KMS-11 (cell line): Measurements from ENCODE around the gene GUCA1C.

Experiments
- H2AFZ ChIP-seq: fragments of 200-600 bp; sonication (generic); 2 replicates; pipeline ENCODE4 v1.6.1; 2016; ENCODE audit warnings: antibody characterized with exemption, mixed run types, low read depth
- H3K27ac ChIP-seq: fragments of 200-600 bp; sonication (generic); 2 replicates; pipeline ENCODE4 v1.6.1; 2016; ENCODE audit warnings: mild to moderate bottlenecking, mixed run types
- H3K27me3 ChIP-seq: fragments of 200-600 bp; sonication (generic); 2 replicates; pipeline ENCODE4 v1.6.1; 2017; ENCODE audit warnings: mild to moderate bottlenecking, low read depth, mixed run types, moderate library complexity; ENCODE audit not compliant: insufficient read depth
- H3K36me3 ChIP-seq: fragments of 200-600 bp; sonication (generic); 2 replicates; pipeline ENCODE4 v1.6.1; 2017; ENCODE audit warnings: mild to moderate bottlenecking, mixed run types; ENCODE audit not compliant: insufficient read depth
- H3K4me1 ChIP-seq: fragments of 200-600 bp; sonication (generic); 2 replicates; pipeline ENCODE4 v1.6.1; 2016; ENCODE audit warnings: mild to moderate bottlenecking, low read depth, mixed run types; ENCODE audit not compliant: poor library complexity, severe bottlenecking
- H3K4me2 ChIP-seq: fragments of 200-600 bp; sonication (generic); 2 replicates; pipeline ENCODE4 v1.7.0; 2016; ENCODE audit warnings: mild to moderate bottlenecking, mixed run types
- H3K4me3 ChIP-seq: fragments of 200-600 bp; sonication (generic); IDR thresholded peaks from 2 replicates; pipeline ENCODE4 v1.6.1; 2017; ENCODE audit warnings: low read depth, low read length, mixed read lengths; ENCODE audit not compliant: insufficient read depth
- H3K79me2 ChIP-seq: fragments of 200-600 bp; sonication (generic); 2 replicates; pipeline ENCODE4 v1.6.1; 2016; ENCODE audit warnings: low read depth, mixed run types; ENCODE audit not compliant: insufficient read depth
- H3K9ac ChIP-seq: fragments of 200-600 bp; sonication (generic); 2 replicates; pipeline ENCODE4 v1.6.1; 2016; ENCODE audit warnings: mild to moderate bottlenecking, mixed run types
- H4K20me1 ChIP-seq: fragments of 200-600 bp; sonication (generic); 2 replicates; pipeline ENCODE4 v1.6.1; 2016; ENCODE audit warnings: mild to moderate bottlenecking, mixed run types; ENCODE audit not compliant: insufficient read depth
- TF ChIP-seq, protein P1 (sequence below): fragments of 200-600 bp; sonication (generic); conservative IDR thresholded peaks from 2 replicates; pipeline ENCODE4 v1.6.1; 2017; ENCODE audit warnings: low read depth, mild to moderate bottlenecking, antibody characterized with exemption, low read length, moderate library complexity, mixed read lengths

GUCA1C gene

DNA sequence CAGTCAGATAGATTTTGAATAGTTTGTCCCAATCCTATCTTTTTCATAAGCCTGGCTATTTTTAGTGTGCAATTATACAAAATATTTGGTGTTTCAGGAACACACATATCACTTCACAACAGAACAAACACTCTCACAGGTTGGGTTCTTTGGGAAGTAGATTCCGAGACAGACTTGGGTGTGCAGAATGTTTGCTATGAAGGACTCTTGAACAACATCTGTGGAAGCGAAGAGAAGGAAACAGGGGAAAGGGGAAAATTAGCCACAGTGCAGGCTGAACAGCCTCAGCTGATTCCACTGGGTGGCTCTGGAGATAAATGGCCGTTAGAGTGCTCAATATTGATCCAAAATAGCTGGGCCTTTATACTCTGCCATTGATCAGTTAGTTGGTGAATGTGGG, 61.8 kb downstream of the GUCA1C start:
- Histone ChIP-seq H4K20me1 (no peaks in the 10 kb centered on the region), H3K27ac (no peak overlapping the region), H3K4me3 (no peak overlapping the region), H3K4me1 (no peaks in the 10 kb centered on the region), H2AFZ (no peak overlapping the region), H3K27me3 (no peaks in the 10 kb centered on the region), H3K9ac (no peak overlapping the region), H3K79me2 (no peaks in the 10 kb centered on the region), H3K36me3 (no peaks in the 10 kb centered on the region), H3K4me2 (no peak overlapping the region)
- TF ChIP-seq, protein P1, sequence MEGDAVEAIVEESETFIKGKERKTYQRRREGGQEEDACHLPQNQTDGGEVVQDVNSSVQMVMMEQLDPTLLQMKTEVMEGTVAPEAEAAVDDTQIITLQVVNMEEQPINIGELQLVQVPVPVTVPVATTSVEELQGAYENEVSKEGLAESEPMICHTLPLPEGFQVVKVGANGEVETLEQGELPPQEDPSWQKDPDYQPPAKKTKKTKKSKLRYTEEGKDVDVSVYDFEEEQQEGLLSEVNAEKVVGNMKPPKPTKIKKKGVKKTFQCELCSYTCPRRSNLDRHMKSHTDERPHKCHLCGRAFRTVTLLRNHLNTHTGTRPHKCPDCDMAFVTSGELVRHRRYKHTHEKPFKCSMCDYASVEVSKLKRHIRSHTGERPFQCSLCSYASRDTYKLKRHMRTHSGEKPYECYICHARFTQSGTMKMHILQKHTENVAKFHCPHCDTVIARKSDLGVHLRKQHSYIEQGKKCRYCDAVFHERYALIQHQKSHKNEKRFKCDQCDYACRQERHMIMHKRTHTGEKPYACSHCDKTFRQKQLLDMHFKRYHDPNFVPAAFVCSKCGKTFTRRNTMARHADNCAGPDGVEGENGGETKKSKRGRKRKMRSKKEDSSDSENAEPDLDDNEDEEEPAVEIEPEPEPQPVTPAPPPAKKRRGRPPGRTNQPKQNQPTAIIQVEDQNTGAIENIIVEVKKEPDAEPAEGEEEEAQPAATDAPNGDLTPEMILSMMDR, result no peak

DNA sequence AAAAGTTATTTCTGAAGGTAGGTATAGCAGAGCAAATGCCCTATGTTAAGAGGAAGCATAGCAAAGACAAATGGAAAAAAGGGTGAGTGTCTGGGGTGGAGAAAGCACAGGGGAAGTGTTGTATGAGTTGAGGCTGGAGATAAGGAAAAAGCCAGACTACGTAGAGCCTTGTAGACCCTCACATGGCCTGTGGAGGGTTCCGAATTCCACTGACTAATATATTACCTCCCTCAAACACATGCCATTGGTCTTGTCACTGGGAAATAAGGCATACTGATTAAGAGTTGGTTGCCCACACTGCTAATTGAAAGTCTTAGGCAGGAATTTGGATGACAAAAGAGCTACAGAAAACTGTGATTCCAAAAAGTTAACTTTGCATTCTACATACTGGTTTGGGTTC, 65.9 kb downstream of the GUCA1C start:
- TF ChIP-seq, protein P1, result no peak
- H2AFZ ChIP-seq, result no peak overlapping the region
- no peak overlapping the region for H3K4me2 ChIP-seq
- no peak overlapping the region for H3K9ac ChIP-seq
- no peak overlapping the region for H3K27ac ChIP-seq
- H3K36me3 ChIP-seq, result no peaks in the 10 kb centered on the region
- H3K27me3 ChIP-seq, result no peaks in the 10 kb centered on the region
- no peaks in the 10 kb centered on the region for H4K20me1 ChIP-seq
- no peaks in the 10 kb centered on the region for H3K79me2 ChIP-seq
- H3K4me1 ChIP-seq, result no peaks in the 10 kb centered on the region
- H3K4me3 ChIP-seq, result no peak overlapping the region

DNA sequence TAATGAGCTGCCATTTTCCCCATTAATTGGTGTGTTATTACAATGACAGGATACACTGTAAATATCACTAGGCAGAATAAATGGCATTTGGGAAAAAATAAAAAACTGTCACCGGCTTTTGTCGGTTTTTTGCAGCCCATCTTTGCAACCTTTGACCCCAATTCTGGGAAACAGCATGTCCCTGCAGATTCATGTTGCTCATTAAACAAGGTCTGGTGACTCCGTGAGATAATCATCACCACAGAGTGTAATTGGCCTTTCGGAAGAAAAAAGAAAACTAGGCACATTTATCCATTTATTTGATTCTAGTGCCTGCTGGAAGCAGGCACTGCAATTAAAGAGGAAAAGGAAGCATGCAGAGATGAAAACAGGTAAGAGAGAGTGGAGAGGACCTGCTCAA, 66.6 kb downstream of the GUCA1C start:
- Histone ChIP-seq H3K79me2 (no peaks in the 10 kb centered on the region), H4K20me1 (no peaks in the 10 kb centered on the region), H3K4me3 (no peak overlapping the region), H2AFZ (no peak overlapping the region), H3K36me3 (no peaks in the 10 kb centered on the region), H3K27me3 (no peaks in the 10 kb centered on the region), H3K4me1 (no peaks in the 10 kb centered on the region), H3K27ac (no peak overlapping the region), H3K9ac (no peak overlapping the region), H3K4me2 (no peak overlapping the region)
- TF ChIP-seq, protein P1, result no peak

DNA sequence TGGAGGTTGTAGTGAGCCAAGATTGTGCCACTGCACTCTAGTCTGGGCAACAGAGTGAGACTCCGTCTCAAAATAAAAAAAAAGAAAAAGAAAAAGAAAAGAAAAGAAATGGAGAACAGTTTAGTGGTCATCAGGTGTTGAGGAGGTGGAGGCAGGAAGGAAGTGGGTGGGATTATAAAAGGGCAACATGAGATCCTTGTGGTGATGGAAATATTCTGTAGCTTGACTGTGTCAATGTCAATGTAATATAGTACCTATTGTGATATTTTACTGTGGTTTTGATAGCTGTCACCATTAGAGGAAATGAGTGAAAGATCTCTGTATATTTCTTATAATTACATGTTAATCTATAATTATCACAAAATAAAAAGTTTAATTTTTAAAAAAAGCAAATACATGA, 70.3 kb downstream of the GUCA1C start:
- no peaks in the 10 kb centered on the region for H3K79me2 ChIP-seq
- no peaks in the 10 kb centered on the region for H3K36me3 ChIP-seq
- H3K4me2 ChIP-seq, result no peak overlapping the region
- H3K27ac ChIP-seq, result no peak overlapping the region
- H2AFZ ChIP-seq, result no peak overlapping the region
- no peak overlapping the region for H3K9ac ChIP-seq
- no peaks in the 10 kb centered on the region for H3K4me1 ChIP-seq
- H3K27me3 ChIP-seq, result no peaks in the 10 kb centered on the region
- TF ChIP-seq, protein P1, result no peak
- no peaks in the 10 kb centered on the region for H4K20me1 ChIP-seq
- no peak overlapping the region for H3K4me3 ChIP-seq

DNA sequence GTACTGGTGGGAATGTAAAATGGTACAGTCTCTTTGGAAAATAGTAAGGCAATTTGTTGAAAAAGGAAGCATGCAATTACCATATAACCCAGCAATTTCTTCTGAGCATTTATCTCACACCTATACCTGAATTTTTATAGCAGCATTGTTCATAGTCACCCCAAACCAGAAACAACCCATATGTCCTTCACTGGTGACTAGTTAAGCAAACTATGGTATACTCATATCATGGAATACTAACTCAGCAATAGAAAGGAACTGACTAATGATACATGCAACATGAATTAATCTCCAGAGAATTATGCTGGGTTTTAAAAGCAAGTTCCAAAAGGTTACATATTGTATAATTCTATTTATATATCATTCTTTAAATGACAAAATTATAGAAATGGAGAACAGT, 70.9 kb downstream of the GUCA1C start:
- H3K27me3 ChIP-seq, result no peaks in the 10 kb centered on the region
- no peaks in the 10 kb centered on the region for H3K36me3 ChIP-seq
- TF ChIP-seq, protein P1, result no peak
- H2AFZ ChIP-seq, result no peak overlapping the region
- H3K79me2 ChIP-seq, result no peaks in the 10 kb centered on the region
- no peak overlapping the region for H3K9ac ChIP-seq
- H4K20me1 ChIP-seq, result no peaks in the 10 kb centered on the region
- H3K4me1 ChIP-seq, result no peaks in the 10 kb centered on the region
- no peak overlapping the region for H3K27ac ChIP-seq
- H3K4me3 ChIP-seq, result no peak overlapping the region
- no peak overlapping the region for H3K4me2 ChIP-seq
